Globus pallidus (tissue), 1 donor: ENCODE measurements around the gene MPG.
"Not testable (repeated sequence)": the region's sequence is repeated elsewhere in the genome, so short reads cannot be mapped to it uniquely, and the experiment has no call there.

Experiments used
- DNase-seq: peaks from one replicate; pipeline ENCODE4 v3.0.0-alpha.2; 2015; ENCODE audit warnings: low spot score

The MPG gene

DNA sequence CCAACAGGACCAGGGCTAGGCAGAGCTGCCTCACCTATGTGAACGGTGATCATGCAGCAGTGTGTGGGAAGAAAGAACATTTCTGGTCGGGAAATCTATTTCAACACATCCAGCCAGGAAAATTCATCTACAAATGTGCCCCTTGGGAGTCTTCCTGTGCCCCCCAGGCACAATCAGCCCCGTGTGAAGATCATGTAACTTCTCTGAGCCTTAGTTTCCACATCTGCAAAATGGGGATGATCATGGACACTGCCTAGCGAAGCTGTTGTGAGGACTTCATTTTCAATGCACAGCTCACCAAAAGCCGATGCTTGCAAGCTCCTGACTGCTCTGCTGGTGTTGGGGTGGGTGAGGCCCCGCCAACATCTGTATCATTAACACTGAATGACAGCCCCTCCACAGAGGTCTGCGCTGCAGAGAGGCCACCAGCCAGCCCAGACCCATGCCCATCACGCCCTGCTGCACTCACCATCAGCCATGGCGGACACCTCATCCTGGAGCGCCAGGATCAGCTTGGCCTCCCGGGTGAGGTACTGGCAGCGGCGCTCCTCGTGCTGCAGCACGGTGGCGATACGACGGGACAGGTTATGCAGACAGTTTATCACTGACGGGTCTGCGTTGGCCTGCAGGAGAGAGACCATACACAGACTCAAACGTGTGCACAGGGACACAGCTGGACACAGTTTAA lies 34.3 kb downstream of the MPG start:
- DNase-seq: no peak

DNA sequence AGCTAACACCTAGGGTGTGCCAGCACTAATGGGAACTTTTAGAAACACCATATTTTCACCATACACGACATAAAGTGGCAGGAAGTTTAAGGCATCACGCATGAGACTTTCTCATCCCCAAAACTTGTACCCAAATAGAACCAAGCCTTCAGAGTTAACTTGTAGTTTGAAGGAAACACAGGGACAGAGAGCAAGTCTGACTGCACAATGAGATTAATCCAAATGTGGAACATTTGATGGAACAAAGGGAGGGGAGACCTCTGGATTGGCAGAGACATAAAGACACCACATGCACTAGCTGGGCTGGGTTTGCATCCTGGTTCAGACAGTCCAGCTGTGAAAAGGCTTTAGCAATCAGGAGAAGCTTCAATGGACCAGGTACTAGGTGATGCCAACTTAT lies 36.3 kb downstream of the MPG start:
- no peak for DNase-seq

DNA sequence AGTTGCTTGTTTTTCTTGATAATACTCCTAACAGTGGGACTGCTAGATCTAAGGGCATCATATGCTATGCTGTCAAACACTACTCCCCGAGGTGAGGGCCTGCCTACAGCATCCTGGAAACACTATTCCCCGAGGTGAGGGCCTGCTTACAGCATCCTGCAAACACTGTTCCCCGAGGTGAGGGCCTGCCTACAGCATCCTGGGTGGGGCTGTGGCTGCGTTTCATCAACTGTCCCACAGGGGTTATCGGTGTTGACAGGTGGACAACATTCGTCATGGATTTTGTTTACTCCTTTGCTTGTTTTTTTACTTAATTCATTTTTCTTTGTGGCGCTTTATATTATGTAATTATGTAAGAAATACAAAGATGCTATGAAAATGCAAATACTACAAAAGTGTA lies 38.0 kb downstream of the MPG start:
- DNase-seq: no peak

DNA sequence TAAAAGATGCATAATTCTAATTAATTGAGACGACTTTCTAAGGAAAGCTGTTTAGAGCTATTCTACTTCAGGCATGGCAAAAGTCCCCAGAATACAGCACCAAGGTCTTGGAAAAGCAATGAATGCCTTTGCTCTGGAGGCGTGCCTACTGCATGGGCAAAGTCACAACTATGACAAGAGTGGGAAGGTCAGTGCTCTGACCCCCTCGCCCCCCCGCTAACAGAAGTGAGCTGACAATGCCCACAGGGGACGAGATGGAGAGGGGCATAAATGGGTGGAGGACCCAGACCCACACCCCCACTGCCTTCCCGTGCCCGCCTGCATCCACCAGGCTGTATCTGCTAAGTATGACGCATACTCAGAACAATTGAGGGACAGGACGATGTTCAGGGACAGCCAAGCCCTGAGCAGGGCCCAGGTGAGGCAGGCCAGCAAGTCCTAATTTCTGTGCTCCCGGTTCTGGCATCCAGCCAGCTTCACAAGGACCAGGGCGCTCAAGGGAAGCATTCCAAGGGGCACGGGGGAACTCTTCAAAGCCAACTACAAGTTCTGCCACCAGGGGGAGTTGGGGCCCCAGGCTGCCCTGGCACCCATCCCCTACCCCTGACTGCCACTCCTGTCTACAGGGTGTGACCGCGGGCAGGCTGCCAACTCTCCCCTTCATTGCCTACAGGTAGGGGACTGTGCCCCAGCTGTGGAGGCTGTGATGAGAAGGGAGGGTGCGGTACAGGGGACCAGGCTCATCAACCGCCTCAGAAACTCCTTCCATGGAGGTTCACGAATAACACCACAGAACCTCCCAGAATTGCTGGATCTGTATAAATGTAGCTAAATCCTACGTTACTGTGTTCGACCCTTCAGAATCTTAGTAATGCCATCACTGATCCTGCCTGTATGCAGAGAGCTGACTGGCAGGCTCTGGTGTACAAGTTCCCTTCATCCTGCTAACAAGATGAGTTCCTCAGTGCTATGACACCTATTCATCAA lies 39.6 kb downstream of the MPG start:
- DNase-seq: no peak

DNA sequence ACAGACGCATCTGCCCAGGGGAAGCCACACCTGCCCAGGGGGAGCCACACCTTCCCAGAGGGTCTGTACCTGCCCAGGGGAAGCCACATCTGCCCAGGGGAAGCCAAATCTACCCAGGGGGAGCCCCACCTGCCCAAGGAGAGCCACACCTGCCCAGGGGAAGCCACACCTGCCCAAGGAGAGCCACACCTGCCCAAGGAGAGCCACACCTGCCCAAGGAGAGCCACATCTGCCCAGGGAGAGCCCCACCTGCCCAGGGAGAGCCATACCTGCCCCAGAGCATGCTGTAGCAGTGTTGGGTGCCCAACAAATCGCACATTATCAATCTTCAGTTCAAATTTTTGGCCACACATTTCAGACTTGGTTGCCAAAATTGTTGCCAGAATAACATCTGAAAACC lies 40.8 kb downstream of the MPG start:
- no peak for DNase-seq

DNA sequence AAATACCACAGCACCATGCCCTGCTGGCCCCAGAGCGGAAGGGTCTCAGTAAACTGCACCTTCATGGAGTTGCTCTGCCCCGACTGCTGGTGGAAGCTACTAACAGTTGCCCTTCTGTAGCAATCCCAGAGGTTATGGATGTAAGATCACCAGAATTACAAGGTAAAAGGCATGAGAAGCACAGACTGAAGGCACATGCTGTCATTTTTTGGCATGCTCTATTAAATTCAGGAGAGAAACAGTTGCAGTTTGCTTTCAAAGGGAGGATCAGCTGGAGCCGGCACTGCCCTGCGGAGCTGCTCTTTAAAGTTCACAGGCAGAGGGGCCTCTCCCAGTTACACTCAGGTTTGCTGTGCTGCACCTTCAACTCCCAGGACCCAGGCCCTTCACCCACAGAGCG lies 41.3 kb downstream of the MPG start:
- DNase-seq: no peak

DNA sequence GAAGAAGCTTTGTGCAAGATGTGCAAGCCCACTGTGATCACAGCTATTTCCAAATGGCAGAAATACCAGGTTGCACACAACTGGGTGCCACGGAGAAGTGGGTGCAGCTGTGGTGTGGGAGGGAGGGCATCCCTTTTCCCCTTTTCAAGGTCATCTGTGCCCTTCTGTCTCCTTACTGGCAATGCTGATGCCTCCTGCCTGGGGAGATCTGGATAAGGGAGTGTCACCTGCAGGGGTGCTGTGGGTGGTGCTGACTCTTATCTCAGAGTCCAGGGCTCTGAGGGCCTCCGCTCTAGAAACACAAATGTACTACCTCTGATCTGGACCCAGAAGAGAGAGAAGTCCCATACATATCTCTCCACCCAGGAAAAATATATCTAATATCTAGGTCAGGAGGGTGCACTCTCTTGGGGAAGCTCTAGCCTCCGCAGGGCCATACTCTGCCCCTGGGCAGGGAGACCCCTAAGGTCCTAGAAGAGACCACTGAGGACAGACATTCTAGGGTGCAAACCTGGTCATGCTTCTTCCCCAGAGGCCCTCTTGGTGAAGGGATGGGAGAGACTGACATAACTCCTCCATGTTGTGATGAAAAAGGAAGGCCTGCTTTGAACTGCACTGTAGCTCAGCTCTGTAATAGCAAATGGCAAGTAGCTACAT lies 41.9 kb downstream of the MPG start:
- no peak for DNase-seq

DNA sequence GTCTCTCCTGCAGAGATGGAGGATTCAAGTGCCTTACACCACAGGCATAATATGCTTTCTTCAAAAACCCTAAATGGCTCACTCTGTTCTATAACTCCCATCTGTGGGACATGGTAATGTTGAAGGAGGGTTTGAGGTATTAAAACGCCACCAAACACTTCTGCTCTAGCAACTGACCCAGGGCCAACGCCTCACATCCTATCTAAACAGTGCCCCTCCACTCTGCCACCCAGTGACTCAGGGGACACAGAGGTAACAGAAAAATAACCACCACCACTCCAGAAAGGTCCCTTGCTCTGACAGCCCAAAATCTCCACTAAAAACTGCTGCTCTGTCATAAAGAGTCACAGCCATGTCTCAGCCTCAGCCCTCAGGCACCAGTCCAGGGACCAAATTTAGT lies 42.7 kb downstream of the MPG start:
- DNase-seq: no peak

DNA sequence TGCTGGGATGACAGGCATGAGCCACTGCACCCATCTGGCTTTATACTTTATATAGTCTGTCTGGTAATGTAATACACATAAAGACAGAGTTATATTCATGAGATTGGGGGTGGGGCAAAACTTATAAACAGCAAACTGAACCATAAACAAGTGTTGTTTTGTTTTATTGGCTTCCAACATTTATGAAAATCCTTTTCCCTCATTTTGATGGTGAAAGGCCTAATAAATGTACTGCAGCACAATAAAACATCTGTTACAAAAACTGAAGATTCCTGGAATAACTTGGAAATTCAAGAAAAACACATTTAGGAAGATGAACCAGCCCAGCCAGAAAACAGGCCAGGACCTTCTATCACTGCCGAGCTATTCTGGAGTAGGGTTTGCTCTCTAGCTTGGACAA lies 44.3 kb downstream of the MPG start:
- no peak for DNase-seq

DNA sequence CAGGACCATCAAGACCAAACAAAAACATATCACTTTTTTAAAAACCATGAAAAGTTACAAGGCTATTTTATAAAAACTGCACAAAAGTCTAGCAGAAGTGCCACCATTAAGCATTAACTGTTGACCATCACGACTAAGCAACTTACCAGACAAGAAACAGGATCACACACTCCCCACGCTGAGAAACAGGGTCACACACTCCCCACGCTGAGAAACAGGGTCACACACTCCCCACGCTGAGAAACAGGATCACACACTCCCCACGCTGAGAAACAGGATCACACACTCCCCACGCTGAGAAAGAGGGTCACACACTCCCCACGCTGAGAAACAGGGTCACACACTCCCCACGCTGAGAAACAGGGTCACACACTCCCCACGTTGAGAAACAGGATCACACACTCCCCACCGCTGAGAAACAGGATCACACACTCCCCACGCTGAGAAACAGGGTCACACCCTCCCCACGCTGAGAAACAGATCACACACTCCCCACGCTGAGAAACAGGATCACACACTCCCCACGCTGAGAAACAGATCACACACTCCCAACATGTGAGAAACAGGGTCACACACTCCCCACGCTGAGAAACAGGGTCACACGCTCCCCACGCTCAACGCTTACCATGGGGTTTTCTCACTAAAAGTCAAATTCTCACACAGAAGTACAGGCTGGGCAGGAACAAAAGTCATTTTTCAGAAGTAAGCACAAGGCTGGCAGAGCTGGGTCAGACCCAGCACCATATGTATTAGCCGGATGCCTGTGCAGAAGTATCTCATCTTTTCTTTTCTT lies 45.7 kb downstream of the MPG start:
- DNase-seq: not testable (repeated sequence)

DNA sequence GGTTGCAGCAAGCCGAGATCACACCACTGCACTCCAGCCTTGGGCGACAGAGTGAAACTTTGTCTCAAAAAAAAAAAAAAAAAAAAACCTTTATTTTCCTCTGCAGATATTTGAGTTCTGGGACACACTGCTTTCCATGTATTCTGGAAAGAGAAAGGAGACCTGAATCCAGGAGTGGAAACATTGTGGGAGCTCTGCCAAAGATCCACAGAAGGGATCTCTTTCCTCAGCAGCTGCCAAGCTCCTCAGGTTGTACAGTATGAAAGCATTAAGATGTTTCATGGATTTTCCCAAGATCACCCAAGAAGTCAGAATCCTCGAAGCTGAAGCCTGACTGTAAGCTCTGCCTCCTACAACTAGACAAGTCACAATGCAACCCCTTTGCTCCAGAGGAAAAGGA lies 47.0 kb downstream of the MPG start:
- no peak for DNase-seq

DNA sequence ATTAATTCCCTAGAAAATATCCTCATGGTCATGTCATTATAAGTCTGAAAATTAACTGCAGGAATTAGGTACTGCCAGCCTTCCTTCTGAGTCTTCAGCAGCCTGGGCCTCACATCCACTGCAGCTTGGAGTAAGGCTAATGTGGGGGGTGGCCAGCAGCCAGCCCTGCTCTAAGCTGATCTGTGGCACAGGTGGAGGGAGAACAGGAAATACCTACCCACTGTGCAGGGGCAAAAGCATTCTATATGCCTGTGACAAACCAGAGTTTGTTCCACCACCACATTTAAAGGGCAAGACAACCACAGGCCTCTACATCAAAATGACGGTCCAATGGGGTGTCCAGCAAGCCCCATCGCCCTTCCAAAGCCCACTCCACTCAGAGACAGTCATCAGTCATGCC lies 51.0 kb downstream of the MPG start:
- DNase-seq: no peak

DNA sequence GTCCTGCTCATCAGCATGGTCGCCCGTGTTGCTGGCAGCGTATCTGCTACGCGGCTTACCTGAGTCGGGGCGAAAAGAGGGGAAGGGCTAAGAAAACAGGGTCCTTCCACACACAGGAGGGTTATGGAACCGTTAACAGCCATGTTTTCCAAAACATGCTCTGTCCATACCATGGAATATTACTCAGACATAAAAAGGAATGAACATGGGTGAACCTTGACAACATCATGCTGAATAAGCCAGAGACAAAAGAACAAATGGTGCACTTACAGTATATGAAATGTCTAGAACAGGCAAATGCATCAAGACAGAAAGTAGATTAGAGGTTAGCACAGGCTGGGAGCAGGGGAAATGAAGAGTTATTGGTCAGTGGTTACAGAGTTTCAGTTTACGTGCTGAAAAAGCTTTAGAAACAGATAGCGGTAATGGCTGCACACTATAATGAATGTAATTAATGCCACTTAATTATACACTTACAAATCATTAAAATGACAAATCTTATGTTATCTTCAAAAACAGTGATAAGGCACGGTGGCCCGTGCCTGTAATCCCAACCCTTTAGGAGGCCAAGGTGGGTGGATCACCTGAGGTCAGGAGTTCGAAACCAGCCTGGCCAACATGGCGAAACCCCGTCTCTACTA lies 52.6 kb downstream of the MPG start:
- DNase-seq: no peak

DNA sequence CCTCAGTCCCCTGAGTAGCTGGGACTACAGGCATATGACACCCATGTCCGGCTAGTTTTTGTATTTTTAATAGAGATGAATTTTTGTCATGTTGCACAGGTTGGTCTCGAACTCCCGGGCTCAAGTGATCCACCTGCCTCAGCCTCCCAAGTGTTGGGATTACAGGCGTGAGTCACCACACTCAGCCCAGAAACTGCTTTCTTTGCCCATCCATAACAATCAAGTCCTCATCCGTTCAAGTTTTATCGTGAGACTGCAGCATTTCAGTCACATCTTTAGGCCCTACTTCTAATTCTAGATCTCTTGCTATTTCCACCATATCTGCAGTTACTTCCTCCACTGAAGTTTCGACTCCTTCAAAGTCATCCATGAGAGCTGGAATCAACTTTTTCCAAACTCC lies 54.1 kb downstream of the MPG start:
- no peak for DNase-seq

DNA sequence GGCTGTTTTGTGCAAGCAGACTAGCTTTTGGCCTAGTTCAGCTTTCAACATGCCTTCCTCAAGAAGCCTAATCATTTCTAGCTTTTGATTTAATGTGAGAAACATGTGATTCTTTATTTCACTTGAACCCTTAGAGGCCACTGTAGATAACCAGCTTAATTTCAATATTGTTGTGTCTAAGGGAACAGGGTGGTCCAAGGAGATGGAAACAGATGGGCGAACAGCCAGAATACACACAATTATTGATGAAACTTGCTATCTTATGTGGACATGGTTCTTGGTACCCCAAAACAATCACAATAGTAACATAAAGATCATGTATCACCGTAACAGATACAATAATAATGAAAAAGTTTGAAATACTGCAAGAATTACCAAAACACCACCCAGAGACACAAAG lies 55.7 kb downstream of the MPG start:
- DNase-seq: no peak
